Activated T-cell treated with anti-CD3 and anti-CD28 coated beads for 48 hours (primary cell): ENCODE results near the gene NUMA1.

Experiments
- DNase-seq: peaks from one replicate; pipeline ENCODE4 v3.0.0-alpha.2; 2020; ENCODE audit warnings: low read depth

Gene NUMA1

GRCh38 chr11:72102946-72103753 is 22.8 kb upstream of the NUMA1 start, which contains the start of gene LAMTOR1:
Gene LAMTOR1 (minus strand): TSS chr11:72103297. CDS start chr11:72103224, 73 bp downstream.
- peak; percentile 96 for DNase-seq

- no peak for DNase-seq
Observed at GRCh38 chr11:72102631-72102945, 22.2 kb upstream of the NUMA1 start.

GRCh38 chr11:72102162-72102561 is 21.8 kb upstream of the NUMA1 start:
- DNase-seq: no peak

- DNase-seq: no peak
Observed at GRCh38 chr11:72100462-72100861, 20.1 kb upstream of the NUMA1 start.

- no peak for DNase-seq
Observed at GRCh38 chr11:72100009-72100408, 19.7 kb upstream of the NUMA1 start.

- DNase-seq: no peak
Observed at GRCh38 chr11:72098741-72099140, 18.4 kb upstream of the NUMA1 start.

GRCh38 chr11:72091292-72091691 is 10.9 kb upstream of the NUMA1 start:
- DNase-seq: peak; percentile 45

- no peak for DNase-seq
Observed at GRCh38 chr11:72088076-72088808, 7.9 kb upstream of the NUMA1 start.

- no peak for DNase-seq
Observed at GRCh38 chr11:72085621-72086351, 5.4 kb upstream of the NUMA1 start.

GRCh38 chr11:72084965-72085364 is 4.6 kb upstream of the NUMA1 start:
- no peak for DNase-seq

- DNase-seq: no peak
Observed at GRCh38 chr11:72084076-72084475, 3.7 kb upstream of the NUMA1 start.

GRCh38 chr11:72083414-72083813 is 3.1 kb upstream of the NUMA1 start:
- DNase-seq: no peak

GRCh38 chr11:72081821-72082453 is 1.6 kb upstream of the NUMA1 start:
- DNase-seq: no peak

GRCh38 chr11:72081184-72081644 is 872 bp upstream of the NUMA1 start:
- no peak for DNase-seq

- DNase-seq: no peak
Observed at GRCh38 chr11:72079819-72080325, 470 bp downstream of the NUMA1 start.

GRCh38 chr11:72078477-72078876 is 1.9 kb downstream of the NUMA1 start:
- no peak for DNase-seq

GRCh38 chr11:72075756-72076155 is 4.6 kb downstream of the NUMA1 start:
- DNase-seq: no peak

- no peak for DNase-seq
Observed at GRCh38 chr11:72075109-72075508, 5.2 kb downstream of the NUMA1 start.

GRCh38 chr11:72072348-72072747 is 8.0 kb downstream of the NUMA1 start:
- DNase-seq: no peak

- DNase-seq: no peak
Observed at GRCh38 chr11:72070491-72070890, 9.9 kb downstream of the NUMA1 start.

- no peak for DNase-seq
Observed at GRCh38 chr11:72069787-72070251, 10.5 kb downstream of the NUMA1 start.

- DNase-seq: no peak
Observed at GRCh38 chr11:72069200-72069599, 11.1 kb downstream of the NUMA1 start.
